Large intestine (tissue), 12 donors: Measurements from ENCODE around the gene TSG101. TPM values are rescaled to one million over a fixed set of nuclear protein-coding genes. Genes with fewer than 3 reads are reported as not detected.

ENCODE experiments used
- DNase-seq, 2 donors: peaks; one replicate each; pipeline versions ENCODE4 v3.0.0 to v3.0.0-alpha.2; 2013
- H3K27ac ChIP-seq: one replicate; pipeline ENCODE4 v1.5.1; 2013; ENCODE audit warnings: low read length
- H3K27me3 ChIP-seq: 2 replicates; pipeline ENCODE4 v1.6.1; 2013; ENCODE audit warnings: low read length; ENCODE audit not compliant: control insufficient read depth, insufficient read depth
- H3K36me3 ChIP-seq: 2 replicates; pipeline ENCODE4 v1.6.1; 2013; ENCODE audit warnings: low read length; ENCODE audit not compliant: control insufficient read depth, insufficient read depth
- H3K4me1 ChIP-seq: one replicate; pipeline ENCODE4 v1.6.1; 2013; ENCODE audit warnings: low read length; ENCODE audit not compliant: control insufficient read depth, insufficient read depth
- H3K4me3 ChIP-seq: one replicate; pipeline ENCODE4 v1.5.1; 2013; ENCODE audit warnings: low read length
- H3K9me3 ChIP-seq: one replicate; pipeline ENCODE4 v1.6.1; 2013; ENCODE audit warnings: mild to moderate bottlenecking, low read depth, low read length, moderate library complexity; ENCODE audit not compliant: control insufficient read depth
- WGBS: methylation state at CpG from one replicate; pipeline ENCODE4 v1.1.5; 2013; ENCODE audit warnings: low lambda C conversion rate; ENCODE audit not compliant: insufficient coverage; 5-methylcytosine and 5-hydroxymethylcytosine counted together
- long read RNA-seq, 11 donors: transcript quantifications; one replicate each; lab custom pipeline, GENCODE V29; 2026
- polyA plus RNA-seq: library from polyadenylated mRNA; unstranded; fragments of 120-200 nt; gene quantifications from one replicate; pipeline ENCODE4 v1.2.1, GENCODE V29; 2013

Gene TSG101, protein sequence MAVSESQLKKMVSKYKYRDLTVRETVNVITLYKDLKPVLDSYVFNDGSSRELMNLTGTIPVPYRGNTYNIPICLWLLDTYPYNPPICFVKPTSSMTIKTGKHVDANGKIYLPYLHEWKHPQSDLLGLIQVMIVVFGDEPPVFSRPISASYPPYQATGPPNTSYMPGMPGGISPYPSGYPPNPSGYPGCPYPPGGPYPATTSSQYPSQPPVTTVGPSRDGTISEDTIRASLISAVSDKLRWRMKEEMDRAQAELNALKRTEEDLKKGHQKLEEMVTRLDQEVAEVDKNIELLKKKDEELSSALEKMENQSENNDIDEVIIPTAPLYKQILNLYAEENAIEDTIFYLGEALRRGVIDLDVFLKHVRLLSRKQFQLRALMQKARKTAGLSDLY
- 81.0 TPM for polyA plus RNA-seq
- long read RNA-seq, donor 1, transcript TSG101-201 (10 exons, 1,824 nt) = major isoform, 21 of 28 reads
- long read RNA-seq, donor 1, partial matches to known transcripts = 0 of 28 reads
- long read RNA-seq, donor 1, other reads (novel, unspliced or antisense) = 7 of 28 reads
- long read RNA-seq, donor 2, transcript TSG101-201 (10 exons, 1,824 nt) = major isoform, 34 of 52 reads
- long read RNA-seq, donor 2, partial matches to known transcripts = 7 of 52 reads
- long read RNA-seq, donor 2, other reads (novel, unspliced or antisense) = 11 of 52 reads
- long read RNA-seq, donor 3 = 0 reads
- long read RNA-seq, donor 4, partial matches to known transcripts = 0 of 3 reads
- long read RNA-seq, donor 4, other reads (novel, unspliced or antisense) = 0 of 3 reads
- long read RNA-seq, donor 5, transcript TSG101-201 (10 exons, 1,824 nt) = major isoform, 23 of 35 reads
- long read RNA-seq, donor 5, partial matches to known transcripts = 5 of 35 reads
- long read RNA-seq, donor 5, other reads (novel, unspliced or antisense) = 7 of 35 reads
- long read RNA-seq, donor 6, transcript TSG101-201 (10 exons, 1,824 nt) = major isoform, 22 of 48 reads
- long read RNA-seq, donor 6, partial matches to known transcripts = 21 of 48 reads
- long read RNA-seq, donor 6, other reads (novel, unspliced or antisense) = 5 of 48 reads
- long read RNA-seq, donor 7, transcript TSG101-201 (10 exons, 1,824 nt) = major isoform, 7 of 12 reads
- long read RNA-seq, donor 7, partial matches to known transcripts = 0 of 12 reads
- long read RNA-seq, donor 7, other reads (novel, unspliced or antisense) = 5 of 12 reads
- long read RNA-seq, donor 8, transcript TSG101-201 (10 exons, 1,824 nt) = major isoform, 41 of 56 reads
- long read RNA-seq, donor 8, partial matches to known transcripts = 5 of 56 reads
- long read RNA-seq, donor 8, other reads (novel, unspliced or antisense) = 10 of 56 reads
- long read RNA-seq, donor 9, transcript TSG101-201 (10 exons, 1,824 nt) = major isoform, 28 of 61 reads
- long read RNA-seq, donor 9, partial matches to known transcripts = 19 of 61 reads
- long read RNA-seq, donor 9, other reads (novel, unspliced or antisense) = 13 of 61 reads
- long read RNA-seq, donor 10, transcript TSG101-201 (10 exons, 1,824 nt) = major isoform, 45 of 63 reads
- long read RNA-seq, donor 10, partial matches to known transcripts = 6 of 63 reads
- long read RNA-seq, donor 10, other reads (novel, unspliced or antisense) = 12 of 63 reads
- long read RNA-seq, donor 11, transcript TSG101-201 (10 exons, 1,824 nt) = major isoform, 19 of 25 reads
- long read RNA-seq, donor 11, partial matches to known transcripts = 0 of 25 reads
- long read RNA-seq, donor 11, other reads (novel, unspliced or antisense) = 6 of 25 reads

- Histone ChIP-seq H3K36me3 (peaks cover 5% of the 10 kb centered on the region), H3K27ac (peak within 1 kb of the TSS; percentile 96), H3K4me1 (peaks cover 4% of the 10 kb centered on the region), H3K27me3 (no peaks in the 10 kb centered on the region), H3K9me3 (no peaks in the 10 kb centered on the region), H3K4me3 (peak within 1 kb of the TSS; percentile 80)
- WGBS = 0% methylated on average over 2 of the region's 57 CpGs
- peak; percentile 94 to 98 for DNase-seq
Observed at GRCh38 chr11:18526521-18527296, at the start of gene TSG101. TSS of gene TSG101 (minus strand) at chr11:18526942. CDS start at chr11:18526816, 126 bp downstream.

DNA sequence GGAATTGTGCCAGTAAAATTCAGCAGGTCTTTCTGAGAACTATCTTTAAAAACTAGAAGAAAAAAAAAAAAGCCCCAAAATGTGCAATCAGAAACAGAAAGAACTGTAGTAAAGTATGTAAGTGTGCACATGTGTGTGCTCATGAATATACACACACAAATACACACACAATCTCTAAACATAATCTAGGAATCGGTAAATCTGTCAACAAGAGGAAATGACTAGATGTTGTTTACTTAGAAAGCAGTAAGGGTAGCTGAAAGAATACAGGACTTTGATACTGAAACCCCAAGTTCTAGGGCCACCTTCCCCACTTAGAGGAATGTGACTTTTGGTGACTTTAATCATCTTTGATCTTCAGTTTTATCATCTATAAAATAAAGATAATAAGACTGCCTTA is 48.6 kb upstream of the TSG101 start:
- Histone ChIP-seq H3K9me3 (no peaks in the 10 kb centered on the region), H3K36me3 (peaks cover 27% of the 10 kb centered on the region), H3K27me3 (no peaks in the 10 kb centered on the region), H3K4me3 (no peak overlapping the region), H3K27ac (no peak overlapping the region), H3K4me1 (no peaks in the 10 kb centered on the region)
- DNase-seq = no peak
- WGBS = 17% methylated on average over 1 of the region's 1 CpG

DNA sequence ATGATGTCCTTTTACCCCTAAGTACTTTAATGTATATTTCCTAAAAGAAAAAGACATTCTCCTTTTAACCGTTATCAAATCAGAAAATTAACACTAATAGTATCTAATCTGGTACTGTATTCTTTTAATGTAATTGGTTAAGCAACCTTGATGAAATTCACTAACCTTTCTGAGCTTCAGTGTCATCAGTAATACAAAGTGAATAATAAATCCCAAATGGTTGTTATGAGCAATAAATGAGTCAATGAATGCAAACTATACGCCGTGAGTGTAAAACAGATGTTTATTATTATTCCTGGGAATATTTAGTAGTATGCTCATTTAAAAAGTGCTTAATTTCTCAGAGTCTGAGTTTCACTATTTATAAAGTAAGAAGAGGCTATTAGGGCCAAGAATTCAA is 40.3 kb upstream of the TSG101 start:
- 80% methylated on average over 2 of the region's 3 CpGs for WGBS
- Histone ChIP-seq H3K27ac (no peak overlapping the region), H3K36me3 (peaks cover 24% of the 10 kb centered on the region)

DNA sequence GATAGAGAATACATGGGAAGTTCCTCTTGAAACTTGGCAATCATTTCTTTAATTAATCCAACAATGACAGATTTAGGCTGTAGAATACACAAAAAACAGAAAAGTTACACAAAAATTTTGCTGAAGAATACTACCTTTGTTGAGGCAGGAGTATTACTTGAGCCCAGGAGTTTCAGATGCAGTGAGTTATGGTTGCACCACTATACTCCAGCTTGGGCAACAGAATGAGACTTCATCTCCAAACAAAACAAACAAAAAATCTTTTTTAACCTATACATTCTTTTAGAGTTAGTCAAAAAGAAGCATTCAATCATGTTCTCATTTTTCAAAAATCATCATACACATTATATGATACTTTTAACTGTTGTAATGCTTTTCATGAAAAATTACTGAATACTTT is 39.7 kb upstream of the TSG101 start:
- Histone ChIP-seq H3K4me3 (no peak overlapping the region), H3K36me3 (peaks cover 26% of the 10 kb centered on the region), H3K27ac (no peak overlapping the region), H3K9me3 (no peaks in the 10 kb centered on the region), H3K27me3 (no peaks in the 10 kb centered on the region), H3K4me1 (no peaks in the 10 kb centered on the region)
- no peak for DNase-seq

More for the DNA sequence above, 40.3 kb upstream of the TSG101 start:
- Histone ChIP-seq H3K4me3 (no peak overlapping the region), H3K4me1 (no peaks in the 10 kb centered on the region), H3K9me3 (no peaks in the 10 kb centered on the region), H3K27me3 (no peaks in the 10 kb centered on the region)
- DNase-seq = no peak

GRCh38 chr11:18564149-18564548 is 37.4 kb upstream of the TSG101 start:
- Histone ChIP-seq H3K27me3 (no peaks in the 10 kb centered on the region), H3K36me3 (peaks cover 26% of the 10 kb centered on the region), H3K4me3 (no peak overlapping the region), H3K9me3 (no peaks in the 10 kb centered on the region), H3K27ac (no peak overlapping the region), H3K4me1 (no peaks in the 10 kb centered on the region)
- no peak for DNase-seq

GRCh38 chr11:18563090-18563730 is 36.5 kb upstream of the TSG101 start:
- H3K4me1 ChIP-seq = no peaks in the 10 kb centered on the region
- H3K9me3 ChIP-seq = no peaks in the 10 kb centered on the region
- H3K27me3 ChIP-seq = no peaks in the 10 kb centered on the region
- H3K4me3 ChIP-seq = no peak overlapping the region
- H3K27ac ChIP-seq = no peak overlapping the region
- WGBS = no CpG with 5 or more reads among the region's 2 CpGs
- peaks cover 30% of the 10 kb centered on the region for H3K36me3 ChIP-seq
- DNase-seq = no peak

DNA sequence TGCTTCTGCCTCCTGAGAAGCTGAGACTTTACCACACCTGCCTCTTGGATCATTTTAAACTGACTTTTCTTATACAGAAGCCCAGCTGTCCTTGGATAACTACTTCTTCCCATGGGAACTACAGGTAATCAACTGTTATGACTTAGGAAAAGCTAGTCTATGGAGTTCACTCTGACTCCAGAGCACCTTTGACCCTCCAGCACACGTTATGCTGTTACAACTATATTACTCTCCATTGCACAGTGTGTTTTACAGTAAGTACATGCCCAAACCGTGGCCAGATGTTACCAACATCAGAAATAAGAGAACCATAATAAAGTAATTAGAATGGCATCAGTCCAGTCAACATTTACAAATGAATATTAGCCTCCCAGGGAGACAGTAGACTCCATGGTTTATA is 21.3 kb upstream of the TSG101 start:
- Histone ChIP-seq H3K27me3 (no peaks in the 10 kb centered on the region), H3K27ac (no peak overlapping the region), H3K9me3 (no peaks in the 10 kb centered on the region), H3K4me3 (no peak overlapping the region), H3K36me3 (peaks cover 41% of the 10 kb centered on the region), H3K4me1 (no peaks in the 10 kb centered on the region)
- no CpG with 5 or more reads among the region's 2 CpGs for WGBS
- peak in 1 of 2 donors; percentile 7 for DNase-seq

DNA sequence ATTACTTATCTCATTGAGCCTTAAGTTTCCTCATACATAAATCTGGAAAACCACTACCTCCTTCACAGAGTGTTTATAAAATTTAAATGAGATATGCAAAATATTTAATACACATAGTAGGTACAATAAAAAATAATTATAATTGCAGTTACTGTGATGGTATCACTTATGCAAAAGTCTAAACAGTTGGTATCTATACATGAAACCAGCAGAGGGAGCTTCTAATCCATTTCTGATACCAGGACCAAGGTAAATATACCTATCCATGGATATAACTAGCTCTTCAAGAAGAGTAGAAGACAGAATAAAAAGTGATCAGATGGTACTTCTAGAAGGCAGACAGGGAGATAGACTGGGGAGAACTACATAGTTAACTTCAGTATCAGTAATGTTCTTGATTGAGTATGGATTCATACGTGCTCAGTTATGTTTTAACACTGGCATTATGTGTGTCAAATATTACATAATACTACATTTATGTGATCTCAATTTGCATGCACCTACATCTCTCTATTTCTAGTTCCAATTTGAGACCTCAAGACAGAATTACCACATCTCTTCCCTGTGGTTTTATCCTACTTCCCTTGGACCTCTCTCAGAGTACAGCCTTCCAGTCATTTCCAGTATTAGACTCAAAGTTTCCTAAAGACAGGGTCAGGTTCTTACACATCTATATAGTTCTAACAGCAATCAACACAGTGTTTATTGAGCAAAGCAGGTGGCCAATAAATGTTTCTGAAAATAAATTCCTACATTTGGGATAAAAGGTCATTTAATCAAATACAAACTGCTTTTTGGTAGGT is 13.7 kb upstream of the TSG101 start:
- H3K9me3 ChIP-seq = no peaks in the 10 kb centered on the region
- H3K4me3 ChIP-seq = no peak overlapping the region
- peaks cover 37% of the 10 kb centered on the region for H3K36me3 ChIP-seq
- DNase-seq = peak in 1 of 2 donors; percentile 23
- no peaks in the 10 kb centered on the region for H3K4me1 ChIP-seq
- no CpG with 5 or more reads among the region's 1 CpG for WGBS
- no peak overlapping the region for H3K27ac ChIP-seq
- no peaks in the 10 kb centered on the region for H3K27me3 ChIP-seq
